ENCODE results near the gene SLC27A2. TPM values are rescaled to one million over a fixed set of nuclear protein-coding genes. Genes with fewer than 3 reads are reported as not detected.

The SLC27A2 gene
- total and polyA plus RNA-seq, 2 donors from 2014 or later = 26.5 to 31.2 TPM

- Histone ChIP-seq H3K9ac (ENCODE audit: low read length in 3 of 3) (no peak overlapping the region), H3K36me3 (ENCODE audit: control insufficient read depth in 2 of 3, insufficient read depth in 3 of 3, low read length in 3 of 3) (no peaks in the 10 kb centered on the region), H3K27ac (ENCODE audit: low read depth in 2 of 2, low read length in 2 of 2) (no peak overlapping the region), H3K9me3 (ENCODE audit: control insufficient read depth in 2 of 3, insufficient read depth in 1 of 3, low read length in 3 of 3) (no peaks in the 10 kb centered on the region), H3K27me3 (ENCODE audit: control insufficient read depth, insufficient read depth, low read length) (no peaks in the 10 kb centered on the region), H3K4me3 (ENCODE audit: low read length in 3 of 3) (no peak overlapping the region), H3K4me1 (ENCODE audit: control insufficient read depth in 2 of 3, insufficient read depth in 2 of 3, low read depth in 1 of 3, low read length in 3 of 3) (no peaks in the 10 kb centered on the region)
- TF ChIP-seq, protein P1, sequence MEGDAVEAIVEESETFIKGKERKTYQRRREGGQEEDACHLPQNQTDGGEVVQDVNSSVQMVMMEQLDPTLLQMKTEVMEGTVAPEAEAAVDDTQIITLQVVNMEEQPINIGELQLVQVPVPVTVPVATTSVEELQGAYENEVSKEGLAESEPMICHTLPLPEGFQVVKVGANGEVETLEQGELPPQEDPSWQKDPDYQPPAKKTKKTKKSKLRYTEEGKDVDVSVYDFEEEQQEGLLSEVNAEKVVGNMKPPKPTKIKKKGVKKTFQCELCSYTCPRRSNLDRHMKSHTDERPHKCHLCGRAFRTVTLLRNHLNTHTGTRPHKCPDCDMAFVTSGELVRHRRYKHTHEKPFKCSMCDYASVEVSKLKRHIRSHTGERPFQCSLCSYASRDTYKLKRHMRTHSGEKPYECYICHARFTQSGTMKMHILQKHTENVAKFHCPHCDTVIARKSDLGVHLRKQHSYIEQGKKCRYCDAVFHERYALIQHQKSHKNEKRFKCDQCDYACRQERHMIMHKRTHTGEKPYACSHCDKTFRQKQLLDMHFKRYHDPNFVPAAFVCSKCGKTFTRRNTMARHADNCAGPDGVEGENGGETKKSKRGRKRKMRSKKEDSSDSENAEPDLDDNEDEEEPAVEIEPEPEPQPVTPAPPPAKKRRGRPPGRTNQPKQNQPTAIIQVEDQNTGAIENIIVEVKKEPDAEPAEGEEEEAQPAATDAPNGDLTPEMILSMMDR (IDR thresholded peaks at IDR 0.05; ENCODE audit: borderline replicate concordance, extremely low read depth, insufficient read depth) = no peak
- intact Hi-C loops (cut with DNase I) = no loop called here
- no peak for FAIRE-seq
- peak in 2 of 5 donors; percentile 42 to 58 for DNase-seq
Measured at GRCh38 chr15:50140098-50140497, 41.9 kb upstream of the SLC27A2 start.

DNA sequence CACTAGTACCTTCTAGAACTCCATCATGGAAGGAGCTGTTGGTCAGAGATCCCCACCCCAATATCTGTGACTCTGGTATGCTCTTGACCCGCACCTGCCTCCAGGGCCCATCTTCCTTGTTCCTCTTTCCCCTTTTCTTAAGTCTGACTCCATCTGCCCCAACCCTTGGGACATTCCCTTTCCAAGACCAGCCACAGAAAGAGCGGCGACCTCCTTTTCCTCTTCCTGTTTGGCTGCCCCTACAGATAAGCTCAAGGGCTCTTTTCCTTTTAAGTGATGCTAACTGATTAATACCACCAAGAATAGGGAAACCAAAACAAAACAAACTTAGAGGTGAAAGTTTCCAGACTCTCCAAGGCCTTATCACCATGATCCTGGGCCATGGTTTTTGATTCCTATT lies 41.0 kb upstream of the SLC27A2 start:
- Histone ChIP-seq H3K4me3 (ENCODE audit: low read length in 3 of 3) (no peak overlapping the region), H3K9ac (ENCODE audit: low read length in 3 of 3) (no peak overlapping the region), H3K27me3 (ENCODE audit: control insufficient read depth, insufficient read depth, low read length) (no peaks in the 10 kb centered on the region), H3K9me3 (ENCODE audit: control insufficient read depth in 2 of 3, insufficient read depth in 1 of 3, low read length in 3 of 3) (no peaks in the 10 kb centered on the region), H3K36me3 (ENCODE audit: control insufficient read depth in 2 of 3, insufficient read depth in 3 of 3, low read length in 3 of 3) (no peaks in the 10 kb centered on the region), H3K4me1 (ENCODE audit: control insufficient read depth in 2 of 3, insufficient read depth in 2 of 3, low read depth in 1 of 3, low read length in 3 of 3) (no peaks in the 10 kb centered on the region), H3K27ac (ENCODE audit: low read depth in 2 of 2, low read length in 2 of 2) (no peak overlapping the region)
- DNase-seq = no peak
- FAIRE-seq = no peak
- TF ChIP-seq, protein P1 (IDR thresholded peaks at IDR 0.05; ENCODE audit: borderline replicate concordance, extremely low read depth, insufficient read depth) = no peak
- intact Hi-C loops (cut with DNase I) = no loop called here

DNA sequence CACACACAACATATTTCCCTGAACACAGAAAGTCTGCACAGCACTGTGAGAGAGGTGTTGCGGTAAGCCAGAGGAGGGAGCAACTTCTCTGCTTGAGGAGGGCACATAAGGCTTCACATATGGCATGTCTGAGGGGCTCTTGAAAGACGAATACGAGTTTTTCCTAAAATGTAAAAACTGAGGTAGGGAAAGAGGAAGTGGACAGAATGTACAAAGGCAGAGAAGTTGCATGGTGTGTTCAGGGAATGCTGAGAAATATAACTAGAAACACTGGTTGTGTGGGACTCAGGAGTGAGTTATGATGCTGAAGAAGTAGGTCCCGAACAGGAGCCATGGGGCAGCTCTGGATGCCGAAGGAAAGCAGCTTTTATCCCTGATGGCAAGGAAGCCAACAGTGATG lies 40.1 kb upstream of the SLC27A2 start:
- Histone ChIP-seq H3K4me3 (ENCODE audit: low read length in 3 of 3) (no peak overlapping the region), H3K4me1 (ENCODE audit: control insufficient read depth in 2 of 3, insufficient read depth in 2 of 3, low read depth in 1 of 3, low read length in 3 of 3) (no peaks in the 10 kb centered on the region), H3K9ac (ENCODE audit: low read length in 3 of 3) (no peak overlapping the region), H3K9me3 (ENCODE audit: control insufficient read depth in 2 of 3, insufficient read depth in 1 of 3, low read length in 3 of 3) (no peaks in the 10 kb centered on the region), H3K27ac (ENCODE audit: low read depth in 2 of 2, low read length in 2 of 2) (no peak overlapping the region), H3K36me3 (ENCODE audit: control insufficient read depth in 2 of 3, insufficient read depth in 3 of 3, low read length in 3 of 3) (no peaks in the 10 kb centered on the region), H3K27me3 (ENCODE audit: control insufficient read depth, insufficient read depth, low read length) (no peaks in the 10 kb centered on the region)
- intact Hi-C loops (cut with DNase I) = no loop called here
- FAIRE-seq = no peak
- TF ChIP-seq, protein P1 (IDR thresholded peaks at IDR 0.05; ENCODE audit: borderline replicate concordance, extremely low read depth, insufficient read depth) = no peak
- no peak for DNase-seq

DNA sequence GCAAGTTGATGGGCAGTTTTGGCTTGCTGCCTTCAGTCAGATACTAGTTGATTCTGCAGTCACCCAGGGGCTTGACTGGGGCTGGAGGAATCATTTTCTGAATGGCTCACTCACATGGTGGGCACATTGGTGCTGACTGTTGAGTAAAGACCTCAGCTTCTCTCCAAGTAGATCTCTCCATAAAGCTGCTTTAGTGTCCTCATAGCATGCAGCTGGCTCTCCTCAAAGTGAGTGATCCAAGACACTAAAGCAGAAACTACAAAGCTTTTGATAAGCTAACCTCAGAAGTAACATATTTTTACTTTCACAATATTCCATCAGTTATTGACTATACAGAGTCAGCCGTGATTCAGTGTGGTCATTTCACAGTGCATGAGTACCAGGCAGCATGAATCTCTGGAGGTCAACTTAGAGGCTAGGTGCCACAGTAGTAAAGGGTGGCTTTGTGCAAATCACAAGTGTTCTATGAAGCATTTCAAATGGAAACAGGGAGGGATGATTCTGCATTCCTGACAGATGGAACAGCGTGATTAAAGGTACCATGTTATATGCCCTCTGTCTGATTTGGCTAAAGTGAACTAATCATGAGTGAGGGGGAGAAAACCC lies 38.6 kb upstream of the SLC27A2 start:
- no peaks in the 10 kb centered on the region for H3K36me3 ChIP-seq (ENCODE audit: control insufficient read depth in 2 of 3, insufficient read depth in 3 of 3, low read length in 3 of 3)
- intact Hi-C loops (cut with DNase I) = no loop called here
- H3K9me3 ChIP-seq (ENCODE audit: control insufficient read depth in 2 of 3, insufficient read depth in 1 of 3, low read length in 3 of 3) = no peaks in the 10 kb centered on the region
- DNase-seq = no peak
- H3K27ac ChIP-seq (ENCODE audit: low read depth in 2 of 2, low read length in 2 of 2) = no peak overlapping the region
- no peak for FAIRE-seq
- TF ChIP-seq, protein P1 (IDR thresholded peaks at IDR 0.05; ENCODE audit: borderline replicate concordance, extremely low read depth, insufficient read depth) = no peak
- no peaks in the 10 kb centered on the region for H3K4me1 ChIP-seq (ENCODE audit: control insufficient read depth in 2 of 3, insufficient read depth in 2 of 3, low read depth in 1 of 3, low read length in 3 of 3)
- no peak overlapping the region for H3K9ac ChIP-seq (ENCODE audit: low read length in 3 of 3)
- H3K4me3 ChIP-seq (ENCODE audit: low read length in 3 of 3) = no peak overlapping the region
- H3K27me3 ChIP-seq (ENCODE audit: control insufficient read depth, insufficient read depth, low read length) = no peaks in the 10 kb centered on the region
